IMR-90 (cell line): Measurements from ENCODE around the gene CDON. TPM values are rescaled to one million over a fixed set of nuclear protein-coding genes. Genes with fewer than 3 reads are reported as not detected.

Experiments
- ATAC-seq: fragments of 200-7000 bp; cut with Tn5 transposase; 2 replicates; pipeline ENCODE4 v1.9.1; 2020; ENCODE audit warnings: low read depth, mild to moderate bottlenecking, moderate library complexity
- BruUV-seq: library from RNA; stranded (reverse); fragments of 400-500 nt; replicated peaks from 2 replicates; lab custom pipeline; 2021; lab: Mats Ljungman, UMichigan
- CTCF ChIA-PET: fragments of 300-600 bp; formaldehyde crosslinking; extraction: SDS; loops from one replicate; lab custom pipeline; 2021; ENCODE audit warnings: antibody characterized with exemption; lab: Yijun Ruan, JAX
- POLR2A ChIA-PET: fragments of 300-600 bp; sonication (Branson Sonifier 250); formaldehyde crosslinking; loops from one replicate; lab custom pipeline; 2022; ENCODE audit warnings: antibody characterized with exemption; ENCODE audit not compliant: unreplicated experiment; lab: Charles Lee
- DNase-seq: peaks from one replicate; pipeline ENCODE4 v3.0.0; 2013
- H2AFZ ChIP-seq: replicated peaks from 2 replicates; pipeline ENCODE3; 2013; ENCODE audit warnings: low read length, mild to moderate bottlenecking; ENCODE audit not compliant: poor library complexity
- H2AK5ac ChIP-seq: 2 replicates; pipeline ENCODE4 v1.6.1; 2013; ENCODE audit warnings: low read depth, low read length, inconsistent platforms
- H2AK9ac ChIP-seq: replicated peaks from 2 replicates; pipeline ENCODE3; 2013; ENCODE audit warnings: mild to moderate bottlenecking, low read depth, low read length, moderate library complexity; ENCODE audit not compliant: poor library complexity
- H2BK120ac ChIP-seq: 2 replicates; pipeline ENCODE4 v1.6.1; 2013; ENCODE audit warnings: low read depth, low read length, inconsistent platforms
- H2BK15ac ChIP-seq: 3 replicates; pipeline ENCODE4 v1.6.1; 2013; ENCODE audit warnings: low read depth, low read length, inconsistent platforms
- H2BK20ac ChIP-seq: 2 replicates; pipeline ENCODE4 v1.6.1; 2013; ENCODE audit warnings: low read depth, mild to moderate bottlenecking, inconsistent platforms, low read length, moderate library complexity
- H2BK5ac ChIP-seq: 2 replicates; pipeline ENCODE4 v1.6.1; 2013; ENCODE audit warnings: mild to moderate bottlenecking, low read depth, low read length, inconsistent platforms; ENCODE audit not compliant: poor library complexity, severe bottlenecking
- H3K14ac ChIP-seq: replicated peaks from 2 replicates; pipeline ENCODE4 v1.6.1; 2013; ENCODE audit warnings: low read depth, low read length, inconsistent platforms
- H3K18ac ChIP-seq: 2 replicates; pipeline ENCODE4 v1.6.1; 2013; ENCODE audit warnings: low read depth, low read length, control low read depth
- H3K23ac ChIP-seq: 2 replicates; pipeline ENCODE4 v1.6.1; 2013; ENCODE audit warnings: low read depth, low read length, inconsistent platforms
- H3K27ac ChIP-seq: 2 replicates; pipeline ENCODE4 v1.5.1; 2013; ENCODE audit warnings: mild to moderate bottlenecking, control low read depth, low read length; ENCODE audit not compliant: insufficient read depth
- H3K27me3 ChIP-seq: 2 replicates; pipeline ENCODE4 v1.6.1; 2013; ENCODE audit warnings: low read length; ENCODE audit not compliant: control insufficient read depth, insufficient read depth
- H3K36me3 ChIP-seq: 2 replicates; pipeline ENCODE4 v1.6.1; 2013; ENCODE audit warnings: low read length, mixed read lengths; ENCODE audit not compliant: control insufficient read depth, insufficient read depth
- H3K4ac ChIP-seq: 2 replicates; pipeline ENCODE4 v1.6.1; 2013; ENCODE audit warnings: low read depth, low read length, inconsistent platforms
- H3K4me1 ChIP-seq: 2 replicates; pipeline ENCODE4 v1.6.1; 2013; ENCODE audit warnings: low read length, mixed read lengths; ENCODE audit not compliant: control insufficient read depth, insufficient read depth
- H3K4me2 ChIP-seq: 2 replicates; pipeline ENCODE4 v1.6.1; 2013; ENCODE audit warnings: low read depth, mild to moderate bottlenecking, control low read depth, low read length, moderate library complexity
- H3K4me3 ChIP-seq: 2 replicates; pipeline ENCODE4 v1.5.1; 2013; ENCODE audit warnings: low read depth, mild to moderate bottlenecking, control low read depth, low read length, moderate library complexity; ENCODE audit not compliant: insufficient read depth
- H3K56ac ChIP-seq: 2 replicates; pipeline ENCODE4 v1.6.1; 2013; ENCODE audit warnings: low read length, inconsistent platforms; ENCODE audit not compliant: insufficient read depth; ENCODE audit errors: extremely low read depth
- H3K79me1 ChIP-seq, 2 experiments: 2 replicates each; pipeline ENCODE4 v1.6.1; 2013; ENCODE audit warnings: low read length in 2 of 2, inconsistent platforms in 1 of 2, low read depth in 1 of 2
- H3K9ac ChIP-seq: 2 replicates; pipeline ENCODE4 v1.6.1; 2013; ENCODE audit warnings: low read depth, low read length, control low read depth
- H3K9me1 ChIP-seq: 2 replicates; pipeline ENCODE4 v1.6.1; 2013; ENCODE audit warnings: low read length, inconsistent platforms; ENCODE audit not compliant: insufficient read depth
- H3K9me3 ChIP-seq: 2 replicates; pipeline ENCODE4 v1.6.1; 2013; ENCODE audit warnings: low read length; ENCODE audit not compliant: control insufficient read depth, insufficient read depth
- H4K20me1 ChIP-seq: 2 replicates; pipeline ENCODE4 v1.6.1; 2013; ENCODE audit warnings: low read length, inconsistent platforms; ENCODE audit not compliant: insufficient read depth
- H4K5ac ChIP-seq: 2 replicates; pipeline ENCODE4 v1.6.1; 2013; ENCODE audit warnings: mild to moderate bottlenecking, low read depth, low read length, control low read depth
- H4K8ac ChIP-seq, 2 experiments: 2 replicates each; pipeline ENCODE4 v1.6.1; 2013; ENCODE audit warnings: low read depth in 2 of 2, low read length in 2 of 2, control low read depth in 1 of 2, inconsistent platforms in 1 of 2
- H4K91ac ChIP-seq: 2 replicates; pipeline ENCODE4 v1.6.1; 2013; ENCODE audit warnings: low read depth, low read length, inconsistent platforms; ENCODE audit not compliant: insufficient read depth
- BHLHE40 ChIP-seq: fragments of 150-350 bp; IDR thresholded peaks from 2 replicates; pipeline ENCODE4 v1.6.1; 2016; ENCODE audit warnings: mild to moderate bottlenecking, low read depth, low read length
- CHD1 ChIP-seq: IDR thresholded peaks from 2 replicates; pipeline ENCODE4 v1.6.1; 2012; ENCODE audit warnings: low read depth, low read length, improper control_type of control experiment
- FOS ChIP-seq: fragments of 150-350 bp; IDR thresholded peaks from 2 replicates; pipeline ENCODE4 v1.6.1; 2016; ENCODE audit warnings: low read depth, low read length
- MAFK ChIP-seq: IDR thresholded peaks from 2 replicates; pipeline ENCODE4 v1.6.1; 2012; ENCODE audit warnings: low read depth, low read length, improper control_type of control experiment
- MAZ ChIP-seq: IDR thresholded peaks from 2 replicates; pipeline ENCODE4 v1.6.1; 2012; ENCODE audit warnings: low read depth, mild to moderate bottlenecking, low read length, improper control_type of control experiment, moderate library complexity, borderline replicate concordance
- MXI1 ChIP-seq: IDR thresholded peaks from 2 replicates; pipeline ENCODE4 v1.6.1; 2012; ENCODE audit warnings: low read depth, mild to moderate bottlenecking, low read length, moderate library complexity, borderline replicate concordance
- POLR2A ChIP-seq: IDR thresholded peaks from 2 replicates; pipeline ENCODE4 v1.6.1; 2012; ENCODE audit warnings: mild to moderate bottlenecking, low read depth, low read length
- RAD21 ChIP-seq: IDR thresholded peaks from 2 replicates; pipeline ENCODE4 v1.6.1; 2012; ENCODE audit warnings: low read length, improper control_type of control experiment
- RCOR1 ChIP-seq: IDR thresholded peaks from 2 replicates; pipeline ENCODE4 v1.6.1; 2012; ENCODE audit warnings: mild to moderate bottlenecking, low read length, improper control_type of control experiment; ENCODE audit not compliant: insufficient replicate concordance
- RFX5 ChIP-seq: IDR thresholded peaks from 2 replicates; pipeline ENCODE4 v1.8.0; 2012; ENCODE audit warnings: low read depth, mild to moderate bottlenecking, low read length, moderate library complexity
- SMC3 ChIP-seq: fragments of 150-350 bp; IDR thresholded peaks from 2 replicates; pipeline ENCODE4 v1.6.1; 2016; ENCODE audit warnings: low read depth, mild to moderate bottlenecking, antibody characterized with exemption, low read length, moderate library complexity
- USF2 ChIP-seq: fragments of 150-350 bp; IDR thresholded peaks from 2 replicates; pipeline ENCODE4 v1.6.1; 2017; ENCODE audit warnings: mild to moderate bottlenecking, antibody characterized with exemption, low read length, low read depth
- WGBS, 2 experiments: methylation state at CpG; one replicate each; pipeline versions ENCODE4 v1.1.5 to v1.1.7; 2013; ENCODE audit warnings: missing lambda C conversion rate in 2 of 2; ENCODE audit not compliant: insufficient read length in 1 of 2; ENCODE audit errors: extremely low coverage in 2 of 2; 5-methylcytosine and 5-hydroxymethylcytosine counted together
- dilution Hi-C: fragments of 300-500 bp; cut with HindIII; formaldehyde crosslinking; loops from one replicate; pipeline ENCODE4 v1.14.3; 2018; ENCODE audit warnings: low sequenced_read_pairs; ENCODE audit not compliant: unreplicated experiment
- in situ Hi-C: fragments of 300-500 bp; cut with MboI; formaldehyde crosslinking; loops from 3 replicates; pipeline ENCODE4 v1.14.3; 2019; ENCODE audit warnings: low sequenced_read_pairs, inconsistent platforms, mixed read lengths
- intact Hi-C: fragments of 100-400 bp; cut with micrococcal nuclease; formaldehyde crosslinking; loops from 2 replicates; pipeline ENCODE4 v1.10.0; 2022
- polyA plus RNA-seq, 3 experiments: library from polyadenylated mRNA; depleted of rRNA; stranded (reverse); fragments of >200 nt; gene quantifications; 2 replicates each; pipeline ENCODE4 v1.2.3, GENCODE V29; 2012; ENCODE audit warnings: low replicate concordance in 1 of 3
- total RNA-seq: library from RNA; depleted of rRNA; stranded (reverse); fragments of >200 nt; gene quantifications from 2 replicates; pipeline ENCODE4 v1.2.3, GENCODE V29; 2012
- TF ChIP-seq, protein P1 (sequence below): fragments of 150-350 bp; IDR thresholded peaks from 2 replicates; pipeline ENCODE4 v1.6.1; 2016; ENCODE audit warnings: low read depth, mild to moderate bottlenecking, low read length, moderate library complexity, borderline replicate concordance

The CDON gene
- total and polyA plus RNA-seq, 2 of the 4 experiments (the other 2 are of a cell fraction): 1.2 to 3.8 TPM

- Histone ChIP-seq H3K18ac (no peak overlapping the region), H3K4me3 (no peak overlapping the region), H3K9me1 (no peaks in the 10 kb centered on the region), H2AFZ (no peak overlapping the region), H3K27ac (no peak overlapping the region), H2BK20ac (no peak overlapping the region), H3K14ac (no peak overlapping the region), H2BK5ac (no peak overlapping the region), H3K79me1 (no peaks in the 10 kb centered on the region), H3K9ac (no peak overlapping the region), H4K8ac (no peak overlapping the region), H3K56ac (no peak overlapping the region), H3K27me3 (no peaks in the 10 kb centered on the region; the same call in 1 of the 2 replicates), H2AK5ac (no peak overlapping the region), H2BK120ac (no peak overlapping the region), H3K4me2 (no peak overlapping the region), H3K9me3 (no peaks in the 10 kb centered on the region), H4K20me1 (no peaks in the 10 kb centered on the region), H2AK9ac (no peak overlapping the region), H3K36me3 (no peaks in the 10 kb centered on the region), H3K4me1 (peaks cover 2% of the 10 kb centered on the region; the same call in 1 of the 2 replicates), H3K4ac (no peak overlapping the region), H4K91ac (no peak overlapping the region), H2BK15ac (no peak overlapping the region), H3K23ac (no peak overlapping the region), H4K5ac (no peak overlapping the region)
- BruUV-seq: no TSS peak
- DNase-seq (no peak), ATAC-seq (no peak)
- ChIA-PET POLR2A (no interaction called here), CTCF (no interaction called here)
- in situ Hi-C loops: no loop called here
- intact Hi-C loops: no loop called here
- dilution Hi-C loops: no loop called here
- 100% methylated on average over 1 of the region's 7 CpGs; no CpG with 5 or more reads in 1 of the 2 experiments for WGBS, 2 experiments
- TF ChIP-seq MXI1 (no peak), CHD1 (no peak), FOS (no peak), RCOR1 (no peak), BHLHE40 (no peak), SMC3 (no peak), RFX5 (no peak), MAFK (no peak), RAD21 (no peak), USF2 (no peak), POLR2A (no peak), MAZ (no peak)
- TF ChIP-seq, protein P1, sequence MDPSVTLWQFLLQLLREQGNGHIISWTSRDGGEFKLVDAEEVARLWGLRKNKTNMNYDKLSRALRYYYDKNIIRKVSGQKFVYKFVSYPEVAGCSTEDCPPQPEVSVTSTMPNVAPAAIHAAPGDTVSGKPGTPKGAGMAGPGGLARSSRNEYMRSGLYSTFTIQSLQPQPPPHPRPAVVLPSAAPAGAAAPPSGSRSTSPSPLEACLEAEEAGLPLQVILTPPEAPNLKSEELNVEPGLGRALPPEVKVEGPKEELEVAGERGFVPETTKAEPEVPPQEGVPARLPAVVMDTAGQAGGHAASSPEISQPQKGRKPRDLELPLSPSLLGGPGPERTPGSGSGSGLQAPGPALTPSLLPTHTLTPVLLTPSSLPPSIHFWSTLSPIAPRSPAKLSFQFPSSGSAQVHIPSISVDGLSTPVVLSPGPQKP: no peak
Measured at GRCh38 chr11:125992893-125993292, 69.8 kb downstream of the CDON start.
